NCI-H526 (cell line): ENCODE results near the gene NR2F1-AS1.
"Not testable (repeated sequence)": the region's sequence is repeated elsewhere in the genome, so short reads cannot be mapped to it uniquely, and the experiment has no call there.

Source experiments
- DNase-seq, 2 experiments: peaks; one replicate each; lab custom pipeline; 2025; lab: John Stamatoyannopoulos, UW

The NR2F1-AS1 gene

GRCh38 chr5:93576994-93577853 is 3.8 kb downstream of the NR2F1-AS1 start:
- DNase-seq, result no peak

GRCh38 chr5:93575461-93576414 is 5.3 kb downstream of the NR2F1-AS1 start:
- no peak for DNase-seq

- no peak for DNase-seq
These were observed 6.3 kb downstream of the NR2F1-AS1 start for GRCh38 chr5:93574491-93575305.

GRCh38 chr5:93573354-93574351 is 7.4 kb downstream of the NR2F1-AS1 start:
- no peak for DNase-seq

- peak in 1 of 2 experiments; percentile 21 for DNase-seq
These were observed 8.2 kb downstream of the NR2F1-AS1 start for GRCh38 chr5:93572608-93573353.

GRCh38 chr5:93572101-93572607 is 8.9 kb downstream of the NR2F1-AS1 start:
- DNase-seq, result no peak

- DNase-seq, result no peak
These were observed 9.7 kb downstream of the NR2F1-AS1 start for GRCh38 chr5:93571114-93571949.

GRCh38 chr5:93570294-93571113 is 10.5 kb downstream of the NR2F1-AS1 start:
- DNase-seq, result no peak

GRCh38 chr5:93569300-93570160 is 11.5 kb downstream of the NR2F1-AS1 start:
- DNase-seq, result no peak

- no peak for DNase-seq
These were observed 13.6 kb downstream of the NR2F1-AS1 start for GRCh38 chr5:93567424-93567823.

GRCh38 chr5:93566091-93566490 is 14.9 kb downstream of the NR2F1-AS1 start:
- no peak for DNase-seq

GRCh38 chr5:93557021-93557604 is 23.9 kb downstream of the NR2F1-AS1 start:
- no peak for DNase-seq

GRCh38 chr5:93549594-93549993 is 31.4 kb downstream of the NR2F1-AS1 start:
- DNase-seq, result not testable (repeated sequence)

- no peak for DNase-seq
These were observed 35.1 kb downstream of the NR2F1-AS1 start for GRCh38 chr5:93545872-93546271.

GRCh38 chr5:93532370-93532769 is 48.6 kb downstream of the NR2F1-AS1 start:
- no peak for DNase-seq

- DNase-seq, result not testable (repeated sequence)
These were observed 59.2 kb downstream of the NR2F1-AS1 start for GRCh38 chr5:93521815-93522214.
